MM.1S (cell line): ENCODE measurements around the gene GLCE.

ENCODE experiments used
- EZH2 ChIP-seq: fragments of 300-600 bp; sonication (generic); optimal IDR thresholded peaks from 2 replicates; pipeline ENCODE3; 2017; ENCODE audit warnings: low read depth, mild to moderate bottlenecking, antibody characterized with exemption, low read length, mixed read lengths
- EZH2phosphoT487 ChIP-seq: fragments of 300-600 bp; sonication (generic); IDR thresholded peaks from 2 replicates; pipeline ENCODE4 v1.6.1; 2018; ENCODE audit warnings: antibody characterized with exemption, low read length

- TF ChIP-seq EZH2phosphoT487 (no peak), EZH2 (no peak)
Measured at GRCh38 chr15:69210574-69210973, 50.1 kb downstream of the GLCE start.
